Tibial nerve (tissue), 4 donors: Measurements from ENCODE around the gene ABCD2. TPM values are rescaled to one million over a fixed set of nuclear protein-coding genes. Genes with fewer than 3 reads are reported as not detected.

ENCODE experiments used
- DNase-seq, 2 donors: peaks; one replicate each; pipeline ENCODE4 v3.0.0-alpha.2; 2019; ENCODE audit warnings: low spot score in 2 of 2
- H3K27ac ChIP-seq, 4 donors: fragments of 200-600 bp; sonication (generic) in 3 of 4; one replicate each; pipeline ENCODE4 v1.5.1; 2017 to 2019; ENCODE audit warnings: mild to moderate bottlenecking in 1 of 4
- H3K27me3 ChIP-seq, 2 donors: fragments of 200-600 bp; sonication (generic) in 1 of 2; one replicate each; pipeline versions ENCODE4 v1.5.1 to v1.6.0; 2017 to 2019
- H3K36me3 ChIP-seq, 3 donors: fragments of 200-600 bp; sonication (generic); one replicate each; pipeline ENCODE4 v1.5.1; 2018 to 2019
- H3K4me1 ChIP-seq, 4 donors: fragments of 200-600 bp; sonication (generic) in 3 of 4; one replicate each; pipeline ENCODE4 v1.5.1; 2017 to 2019
- H3K4me3 ChIP-seq, 4 donors: fragments of 200-600 bp; sonication (generic) in 3 of 4; one replicate each; pipeline ENCODE4 v1.5.1; 2017 to 2019; ENCODE audit warnings: mild to moderate bottlenecking in 1 of 4, moderate library complexity in 1 of 4
- H3K9me3 ChIP-seq, 4 donors: fragments of 200-600 bp; sonication (generic) in 3 of 4; one replicate each; pipeline ENCODE4 v1.5.1; 2017 to 2019
- CTCF ChIP-seq, 5 experiments: fragments of 200-600 bp in 3 of 5; fragments of 450-650 bp in 2 of 5; sonication (generic) in 3 of 5; IDR thresholded peaks; one replicate each; pipeline ENCODE4 v1.5.1; 2016 to 2019; ENCODE audit warnings: antibody characterized with exemption in 5 of 5, mild to moderate bottlenecking in 3 of 5, moderate library complexity in 2 of 5
- EP300 ChIP-seq, 2 donors: sonication (generic); formaldehyde crosslinking; IDR thresholded peaks; one replicate each; pipeline ENCODE4 v1.6.1; 2017; ENCODE audit warnings: antibody characterized with exemption in 2 of 2, mild to moderate bottlenecking in 1 of 2
- POLR2A ChIP-seq, 2 donors: fragments of 450-650 bp; IDR thresholded peaks; one replicate each; pipeline ENCODE4 v1.6.1; 2017; ENCODE audit warnings: antibody characterized with exemption in 2 of 2, mild to moderate bottlenecking in 2 of 2, moderate library complexity in 2 of 2
- WGBS, 2 donors: methylation state at CpG; one replicate each; pipeline ENCODE4 v1.1.5; 2018; 5-methylcytosine and 5-hydroxymethylcytosine counted together
- total RNA-seq, 4 donors: library from RNA; depleted of rRNA; stranded (reverse); fragments of >200 nt; gene quantifications; one replicate each; pipeline ENCODE4 v1.1.0, GENCODE V29; 2016

Gene ABCD2
- total RNA-seq, 4 donors from 2014 or later: 4.8 to 8.8 (median 7.7) TPM

DNA sequence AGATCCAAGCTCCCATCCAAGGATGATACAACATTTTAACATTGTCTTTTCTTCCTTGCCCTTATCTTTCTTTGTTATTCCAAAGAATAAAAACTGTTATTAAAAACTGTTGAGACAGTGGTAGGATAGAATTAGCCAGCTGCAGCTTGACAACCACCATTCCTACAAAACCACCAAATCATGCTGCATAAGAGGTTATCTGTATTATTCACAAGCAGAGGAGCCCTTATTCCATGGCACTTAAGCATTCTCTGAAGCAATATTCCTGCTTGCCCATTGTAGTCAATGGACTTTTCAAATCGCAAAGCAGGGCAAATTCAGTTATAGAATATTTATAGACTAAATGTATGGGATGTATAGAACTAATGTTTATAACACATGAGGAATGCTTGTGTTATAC is 3.4 kb downstream of the ABCD2 start:
- no peaks in the 10 kb centered on the region for H3K27me3 ChIP-seq
- no peak for TF ChIP-seq POLR2A (IDR thresholded peaks at IDR 0.05)
- no peak for TF ChIP-seq CTCF (IDR thresholded peaks at IDR 0.05)
- TF ChIP-seq EP300 (IDR thresholded peaks at IDR 0.05): no peak
- H3K9me3 ChIP-seq: no peaks in the 10 kb centered on the region
- no peak overlapping the region for H3K27ac ChIP-seq
- 92 to 94% methylated on average over 1 of the region's 1 CpG for WGBS, 2 donors
- no peak for DNase-seq
- no peak overlapping the region for H3K4me3 ChIP-seq
- H3K36me3 ChIP-seq: no peaks in the 10 kb centered on the region
- peaks cover 0 to 11% (median 2%) of the 10 kb centered on the region in 4 donors for H3K4me1 ChIP-seq

- Histone ChIP-seq H3K9me3 (no peaks in the 10 kb centered on the region), H3K27me3 (no peaks in the 10 kb centered on the region), H3K27ac (no peak overlapping the region), H3K4me3 (no peak overlapping the region), H3K4me1 (peaks cover 0 to 2% (median under 1%) of the 10 kb centered on the region in 4 donors), H3K36me3 (no peaks in the 10 kb centered on the region)
- WGBS, 2 donors: 93 to 100% methylated on average over 2 of the region's 2 CpGs
- DNase-seq: no peak
- no peak for TF ChIP-seq CTCF (IDR thresholded peaks at IDR 0.05)
- no peak for TF ChIP-seq POLR2A (IDR thresholded peaks at IDR 0.05)
- no peak for TF ChIP-seq EP300 (IDR thresholded peaks at IDR 0.05)
Measured at GRCh38 chr12:39613525-39613924, 6.1 kb downstream of the ABCD2 start.

DNA sequence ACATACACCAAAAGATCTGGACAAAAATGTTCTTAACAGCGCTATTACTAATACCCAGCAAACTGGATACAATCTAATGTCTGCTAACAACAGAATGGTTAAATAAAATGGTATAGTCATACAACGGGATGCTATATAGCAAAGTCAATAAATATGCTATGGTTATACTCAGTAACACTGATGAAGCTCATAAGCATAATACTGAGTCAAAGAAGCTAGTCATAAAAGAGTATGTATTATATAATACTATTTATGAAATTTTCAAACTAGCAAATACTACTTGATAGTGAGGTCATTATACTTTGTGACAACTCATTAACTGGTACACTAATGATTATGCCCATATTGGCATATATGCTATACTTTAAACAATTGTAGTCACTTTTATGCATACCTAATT is 7.4 kb downstream of the ABCD2 start:
- Histone ChIP-seq H3K9me3 (no peaks in the 10 kb centered on the region), H3K27ac (no peak overlapping the region), H3K4me1 (no peaks in the 10 kb centered on the region), H3K36me3 (no peaks in the 10 kb centered on the region), H3K27me3 (no peaks in the 10 kb centered on the region), H3K4me3 (no peak overlapping the region)
- 91 to 94% methylated on average over 2 of the region's 2 CpGs for WGBS, 2 donors
- no peak for TF ChIP-seq EP300 (IDR thresholded peaks at IDR 0.05)
- TF ChIP-seq POLR2A (IDR thresholded peaks at IDR 0.05): no peak
- no peak for TF ChIP-seq CTCF (IDR thresholded peaks at IDR 0.05)
- DNase-seq: no peak

- DNase-seq: no peak
- WGBS, 2 donors: 66 to 74% methylated on average over 2 of the region's 2 CpGs
- no peak overlapping the region for H3K27ac ChIP-seq
- H3K9me3 ChIP-seq: no peaks in the 10 kb centered on the region
- TF ChIP-seq CTCF (IDR thresholded peaks at IDR 0.05) (no peak), EP300 (IDR thresholded peaks at IDR 0.05) (no peak), POLR2A (IDR thresholded peaks at IDR 0.05) (no peak)
- no peaks in the 10 kb centered on the region for H3K36me3 ChIP-seq
- no peak overlapping the region for H3K4me3 ChIP-seq
- no peaks in the 10 kb centered on the region for H3K4me1 ChIP-seq
- no peaks in the 10 kb centered on the region for H3K27me3 ChIP-seq
Measured at GRCh38 chr12:39611818-39612217, 7.8 kb downstream of the ABCD2 start.

- Histone ChIP-seq H3K27me3 (no peaks in the 10 kb centered on the region), H3K9me3 (no peaks in the 10 kb centered on the region), H3K4me1 (no peaks in the 10 kb centered on the region), H3K4me3 (no peak overlapping the region), H3K36me3 (no peaks in the 10 kb centered on the region), H3K27ac (no peak overlapping the region)
- TF ChIP-seq POLR2A (IDR thresholded peaks at IDR 0.05) (no peak), CTCF (IDR thresholded peaks at IDR 0.05) (no peak), EP300 (IDR thresholded peaks at IDR 0.05) (no peak)
- 64 to 73% methylated on average over 1 of the region's 1 CpG for WGBS, 2 donors
- no peak for DNase-seq
Measured at GRCh38 chr12:39610436-39611025, 9.1 kb downstream of the ABCD2 start.
